NB4 (cell line): ENCODE measurements around the gene CTDSP2.
A peak's percentile ranks its signal among the peaks of the same experiment; 100 is the strongest.

Experiments used
- CTCF ChIP-seq: IDR thresholded peaks from one replicate; pipeline ENCODE4 v1.5.1; 2012; ENCODE audit warnings: low read depth, low read length
- MAX ChIP-seq: IDR thresholded peaks from 2 replicates; pipeline ENCODE4 v1.6.1; 2011; ENCODE audit warnings: low read depth, low read length
- MYC ChIP-seq: IDR thresholded peaks from 2 replicates; pipeline ENCODE4 v1.6.1; 2011; ENCODE audit warnings: low read depth, low read length
- POLR2A ChIP-seq: IDR thresholded peaks from 2 replicates; pipeline ENCODE4 v1.6.1; 2011; ENCODE audit warnings: mild to moderate bottlenecking; ENCODE audit not compliant: insufficient read length; ENCODE audit errors: extremely low read depth

GRCh38 chr12:57782608-57783465, 63.7 kb downstream of the CTDSP2 start, which contains the start of gene TSFM:
- TF ChIP-seq MYC (peak; percentile 83; the same call in 1 of the 2 replicates), CTCF (peak; percentile 85), POLR2A (peak; percentile 85), MAX (peak; percentile 81)
